Nephron progenitor cell (in vitro differentiated cells): ENCODE data around the gene SETD6.

ENCODE experiments used
- DNase-seq: peaks from one replicate; pipeline ENCODE4 v3.0.0; 2021
- H3K27ac Mint-ChIP-seq: 2 replicates; pipeline ENCODE4 v1.8.0; 2021; ENCODE audit warnings: mild to moderate bottlenecking, moderate library complexity, mixed read lengths
- H3K27me3 Mint-ChIP-seq: 2 replicates; pipeline ENCODE4 v1.8.0; 2021; ENCODE audit warnings: mild to moderate bottlenecking, low read depth, mixed read lengths; ENCODE audit not compliant: poor library complexity
- H3K36me3 Mint-ChIP-seq: 2 replicates; pipeline ENCODE4 v1.8.0; 2021; ENCODE audit warnings: low read depth, mixed read lengths
- H3K4me1 Mint-ChIP-seq: 2 replicates; pipeline ENCODE4 v1.8.0; 2021; ENCODE audit warnings: mixed read lengths
- H3K4me3 Mint-ChIP-seq: 2 replicates; pipeline ENCODE4 v1.8.0; 2021; ENCODE audit warnings: mild to moderate bottlenecking, moderate library complexity, mixed read lengths
- H3K9me3 Mint-ChIP-seq: 2 replicates; pipeline ENCODE4 v1.8.0; 2021; ENCODE audit warnings: mild to moderate bottlenecking, moderate library complexity, mixed read lengths
- TF ChIP-seq, protein P1 (sequence below): fragments of 200-600 bp; sonication (generic); IDR thresholded peaks from 2 replicates; pipeline ENCODE4 v1.5.0; 2021; ENCODE audit warnings: antibody characterized with exemption

Gene SETD6

DNA sequence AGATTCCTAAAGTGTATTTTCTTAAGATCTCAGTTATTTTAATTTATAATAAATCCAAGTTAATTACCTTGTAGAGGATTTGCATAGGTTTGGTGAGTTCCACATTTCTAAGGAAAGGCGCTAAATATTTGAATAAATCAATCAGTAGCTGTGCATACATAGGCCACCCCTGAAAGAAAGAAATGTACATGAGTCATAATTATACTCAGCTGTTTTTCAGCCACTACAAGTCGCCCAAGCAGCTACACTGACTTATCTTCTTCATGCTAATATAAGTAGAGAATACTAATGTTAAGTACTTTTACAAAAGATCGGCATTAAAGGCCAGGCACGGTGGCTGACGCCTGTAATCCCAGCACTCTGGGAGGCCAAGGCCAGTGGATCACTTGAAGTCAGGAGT lies 14.9 kb downstream of the SETD6 start:
- H3K4me1 Mint-ChIP-seq: no peaks in the 10 kb centered on the region
- no peak overlapping the region for H3K4me3 Mint-ChIP-seq
- TF ChIP-seq, protein P1, sequence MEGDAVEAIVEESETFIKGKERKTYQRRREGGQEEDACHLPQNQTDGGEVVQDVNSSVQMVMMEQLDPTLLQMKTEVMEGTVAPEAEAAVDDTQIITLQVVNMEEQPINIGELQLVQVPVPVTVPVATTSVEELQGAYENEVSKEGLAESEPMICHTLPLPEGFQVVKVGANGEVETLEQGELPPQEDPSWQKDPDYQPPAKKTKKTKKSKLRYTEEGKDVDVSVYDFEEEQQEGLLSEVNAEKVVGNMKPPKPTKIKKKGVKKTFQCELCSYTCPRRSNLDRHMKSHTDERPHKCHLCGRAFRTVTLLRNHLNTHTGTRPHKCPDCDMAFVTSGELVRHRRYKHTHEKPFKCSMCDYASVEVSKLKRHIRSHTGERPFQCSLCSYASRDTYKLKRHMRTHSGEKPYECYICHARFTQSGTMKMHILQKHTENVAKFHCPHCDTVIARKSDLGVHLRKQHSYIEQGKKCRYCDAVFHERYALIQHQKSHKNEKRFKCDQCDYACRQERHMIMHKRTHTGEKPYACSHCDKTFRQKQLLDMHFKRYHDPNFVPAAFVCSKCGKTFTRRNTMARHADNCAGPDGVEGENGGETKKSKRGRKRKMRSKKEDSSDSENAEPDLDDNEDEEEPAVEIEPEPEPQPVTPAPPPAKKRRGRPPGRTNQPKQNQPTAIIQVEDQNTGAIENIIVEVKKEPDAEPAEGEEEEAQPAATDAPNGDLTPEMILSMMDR: no peak
- H3K27ac Mint-ChIP-seq: no peak overlapping the region
- no peaks in the 10 kb centered on the region for H3K9me3 Mint-ChIP-seq
- H3K36me3 Mint-ChIP-seq: peaks cover 90% of the 10 kb centered on the region
- no peaks in the 10 kb centered on the region for H3K27me3 Mint-ChIP-seq
- no peak for DNase-seq

- Mint-ChIP-seq H3K27me3 (no peaks in the 10 kb centered on the region), H3K9me3 (no peaks in the 10 kb centered on the region), H3K36me3 (peaks cover 95% of the 10 kb centered on the region), H3K27ac (no peak overlapping the region), H3K4me1 (no peaks in the 10 kb centered on the region), H3K4me3 (no peak overlapping the region)
- TF ChIP-seq, protein P1: no peak
- no peak for DNase-seq
Measured at GRCh38 chr16:58532414-58532813, 17.1 kb downstream of the SETD6 start.

- no peak overlapping the region for H3K27ac Mint-ChIP-seq
Measured at GRCh38 chr16:58533751-58534470, 18.6 kb downstream of the SETD6 start.

GRCh38 chr16:58535100-58535499 lies 19.8 kb downstream of the SETD6 start:
- Mint-ChIP-seq H3K4me3 (no peak overlapping the region), H3K9me3 (no peaks in the 10 kb centered on the region), H3K4me1 (no peaks in the 10 kb centered on the region), H3K27me3 (no peaks in the 10 kb centered on the region), H3K36me3 (peaks cover 96% of the 10 kb centered on the region), H3K27ac (peak overlapping the region; percentile 7)
- no peak for DNase-seq
- TF ChIP-seq, protein P1: no peak

More at GRCh38 chr16:58533751-58534470, 18.6 kb downstream of the SETD6 start:
- Mint-ChIP-seq H3K4me3 (no peak overlapping the region), H3K36me3 (peaks cover 95% of the 10 kb centered on the region), H3K27me3 (no peaks in the 10 kb centered on the region), H3K4me1 (no peaks in the 10 kb centered on the region), H3K9me3 (no peaks in the 10 kb centered on the region)
- no peak for DNase-seq
- TF ChIP-seq, protein P1: no peak

- no peaks in the 10 kb centered on the region for H3K27me3 Mint-ChIP-seq
- no peaks in the 10 kb centered on the region for H3K4me1 Mint-ChIP-seq
- no peak for DNase-seq
- no peak overlapping the region for H3K27ac Mint-ChIP-seq
- no peaks in the 10 kb centered on the region for H3K9me3 Mint-ChIP-seq
- TF ChIP-seq, protein P1: no peak
- H3K36me3 Mint-ChIP-seq: peaks cover 92% of the 10 kb centered on the region
- H3K4me3 Mint-ChIP-seq: no peak overlapping the region
Measured at GRCh38 chr16:58536278-58536677, 21.0 kb downstream of the SETD6 start.
